ENCODE measurements around the gene NIPA2.

NIPA2 gene

GRCh38 chr15:22878103-22878502 lies 39.6 kb downstream of the NIPA2 start:
- FAIRE-seq: no peak

GRCh38 chr15:22880068-22880980 lies 41.9 kb downstream of the NIPA2 start:
- FAIRE-seq: no peak

GRCh38 chr15:22880981-22881738 lies 42.7 kb downstream of the NIPA2 start:
- no peak for FAIRE-seq

- no peak for FAIRE-seq
These were observed 43.4 kb downstream of the NIPA2 start for GRCh38 chr15:22881739-22882440.

GRCh38 chr15:22883196-22883595 lies 44.7 kb downstream of the NIPA2 start:
- no peak for FAIRE-seq

GRCh38 chr15:22884344-22884743 lies 45.9 kb downstream of the NIPA2 start:
- FAIRE-seq: no peak

GRCh38 chr15:22885120-22885519 lies 46.7 kb downstream of the NIPA2 start:
- no peak for FAIRE-seq

- FAIRE-seq: no peak
These were observed 48.9 kb downstream of the NIPA2 start for GRCh38 chr15:22887157-22887951.

- no peak for FAIRE-seq
These were observed 49.8 kb downstream of the NIPA2 start for GRCh38 chr15:22888120-22888859.

- no peak for FAIRE-seq
These were observed 50.8 kb downstream of the NIPA2 start for GRCh38 chr15:22889146-22889818.

GRCh38 chr15:22890296-22890695 lies 51.8 kb downstream of the NIPA2 start:
- FAIRE-seq: no peak

GRCh38 chr15:22891426-22892210 lies 53.2 kb downstream of the NIPA2 start:
- FAIRE-seq: no peak

- no peak for FAIRE-seq
These were observed 53.9 kb downstream of the NIPA2 start for GRCh38 chr15:22892333-22892732.

- FAIRE-seq: no peak
These were observed 54.6 kb downstream of the NIPA2 start for GRCh38 chr15:22893081-22893480.

- FAIRE-seq: no peak
These were observed 55.4 kb downstream of the NIPA2 start for GRCh38 chr15:22893881-22894280.

GRCh38 chr15:22895465-22896190 lies 57.2 kb downstream of the NIPA2 start:
- FAIRE-seq: no peak

GRCh38 chr15:22902046-22902445 lies 63.6 kb downstream of the NIPA2 start:
- FAIRE-seq: no peak

GRCh38 chr15:22902578-22902977 lies 64.1 kb downstream of the NIPA2 start:
- FAIRE-seq: no peak

- no peak for FAIRE-seq
These were observed 64.5 kb downstream of the NIPA2 start for GRCh38 chr15:22902981-22903380.

- FAIRE-seq: no peak
These were observed 65.0 kb downstream of the NIPA2 start for GRCh38 chr15:22903427-22903826.
